SU-DHL-6 (cell line): ENCODE results near the gene PALLD.

ENCODE experiments used
- CTCF ChIP-seq: fragments of 200-600 bp; sonication (generic); IDR thresholded peaks from one replicate; pipeline ENCODE4 v1.5.1; 2017; ENCODE audit warnings: antibody characterized with exemption, mild to moderate bottlenecking, low read length, moderate library complexity; ENCODE audit not compliant: insufficient read depth, poor library complexity, severe bottlenecking
- EZH2phosphoT487 ChIP-seq: fragments of 200-600 bp; sonication (generic), shearing (Covaris generic); conservative IDR thresholded peaks from 2 replicates; pipeline ENCODE4 v1.6.1; 2018; ENCODE audit warnings: mild to moderate bottlenecking, antibody characterized with exemption, low read length, moderate library complexity, mixed read lengths

- TF ChIP-seq CTCF, result no peak
- no peak for TF ChIP-seq EZH2phosphoT487
These were observed 219.7 kb downstream of the PALLD start for GRCh38 chr4:168716406-168717129.
